ENCODE results near the gene AP3B1. TPM values are rescaled to one million over a fixed set of nuclear protein-coding genes. Genes with fewer than 3 reads are reported as not detected.

AP3B1 gene
- polyA plus RNA-seq, 3 donors = 20.3 to 39.8 (median 24.9) TPM

DNA sequence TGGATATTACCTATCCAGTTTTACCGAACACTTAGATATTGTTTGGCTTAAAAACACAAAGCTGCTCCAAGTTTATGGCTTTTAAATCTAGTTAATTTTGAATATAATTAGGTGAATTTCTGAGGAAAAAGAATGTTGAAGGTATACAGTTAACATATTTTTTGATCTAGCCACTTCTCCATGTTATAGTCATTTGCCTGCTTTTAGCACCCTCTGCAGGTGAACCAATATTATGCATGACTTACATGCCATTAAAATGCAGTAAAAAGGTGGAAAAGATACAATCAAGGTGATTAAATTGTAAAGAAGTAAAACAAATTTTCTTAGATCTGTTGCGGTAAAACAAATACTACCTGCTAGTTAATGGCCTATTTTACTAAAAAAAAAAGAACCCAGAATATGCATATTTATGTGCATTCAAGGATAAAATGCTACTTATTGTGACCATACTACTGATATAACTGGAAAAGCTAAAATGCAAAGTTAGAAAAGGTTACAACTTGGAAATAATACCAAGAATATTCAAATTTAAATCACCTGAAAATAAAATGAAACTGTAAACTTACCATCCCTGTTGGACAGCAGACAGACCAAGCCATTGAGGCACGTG lies 132.1 kb downstream of the AP3B1 start:
- Histone ChIP-seq H3K4me3 (replicated peaks in 1 of 3; ENCODE audit: low read depth in 2 of 3, low read length in 3 of 3) (no peak overlapping the region), H3K36me3 (replicated peaks in 1 of 2; ENCODE audit: control insufficient read depth in 1 of 2, insufficient read depth in 2 of 2, low read length in 2 of 2) (peaks cover 36 to 74% of the 10 kb centered on the region in 2 donors), H3K4me1 (ENCODE audit: control insufficient read depth in 1 of 2, insufficient read depth in 2 of 2, low read length in 2 of 2) (no peaks in the 10 kb centered on the region), H2AFZ (ENCODE audit: insufficient read depth, low read depth, low read length, poor library complexity, severe bottlenecking) (no peak overlapping the region), H3K79me2 (ENCODE audit: insufficient read depth, low read length) (no peaks in the 10 kb centered on the region), H3K27ac (ENCODE audit: low read depth in 1 of 2, low read length in 2 of 2) (no peak overlapping the region), H3K9me3 (replicated peaks in 1 of 2; ENCODE audit: control insufficient read depth in 1 of 2, insufficient read depth in 1 of 2, low read length in 2 of 2) (no peaks in the 10 kb centered on the region), H3K4me2 (replicated peaks; ENCODE audit: extremely low read depth, low read length, poor library complexity, severe bottlenecking) (no peak overlapping the region), H3K9ac (ENCODE audit: insufficient read depth, low read length, poor library complexity, severe bottlenecking) (no peak overlapping the region), H3K27me3 (ENCODE audit: control insufficient read depth in 2 of 2, insufficient read depth in 2 of 2, low read length in 2 of 2) (no peaks in the 10 kb centered on the region), H4K20me1 (ENCODE audit: insufficient read depth, low read length) (no peaks in the 10 kb centered on the region)
- Mint-ChIP-seq H3K9me3 (peaks cover 0 to 7% (median 4%) of the 10 kb centered on the region in 7 donors), H3K4me3 (no peak overlapping the region), H3K4me1 (no peaks in the 10 kb centered on the region), H3K36me3 (peaks cover 50 to 56% of the 10 kb centered on the region in 2 donors), H3K27me3 (ENCODE audit: low read depth in 3 of 3) (no peaks in the 10 kb centered on the region), H3K27ac (no peak overlapping the region)
- 100% methylated on average over 1 of the region's 3 CpGs for WGBS (ENCODE audit: insufficient coverage)
- TF ChIP-seq, protein P1, sequence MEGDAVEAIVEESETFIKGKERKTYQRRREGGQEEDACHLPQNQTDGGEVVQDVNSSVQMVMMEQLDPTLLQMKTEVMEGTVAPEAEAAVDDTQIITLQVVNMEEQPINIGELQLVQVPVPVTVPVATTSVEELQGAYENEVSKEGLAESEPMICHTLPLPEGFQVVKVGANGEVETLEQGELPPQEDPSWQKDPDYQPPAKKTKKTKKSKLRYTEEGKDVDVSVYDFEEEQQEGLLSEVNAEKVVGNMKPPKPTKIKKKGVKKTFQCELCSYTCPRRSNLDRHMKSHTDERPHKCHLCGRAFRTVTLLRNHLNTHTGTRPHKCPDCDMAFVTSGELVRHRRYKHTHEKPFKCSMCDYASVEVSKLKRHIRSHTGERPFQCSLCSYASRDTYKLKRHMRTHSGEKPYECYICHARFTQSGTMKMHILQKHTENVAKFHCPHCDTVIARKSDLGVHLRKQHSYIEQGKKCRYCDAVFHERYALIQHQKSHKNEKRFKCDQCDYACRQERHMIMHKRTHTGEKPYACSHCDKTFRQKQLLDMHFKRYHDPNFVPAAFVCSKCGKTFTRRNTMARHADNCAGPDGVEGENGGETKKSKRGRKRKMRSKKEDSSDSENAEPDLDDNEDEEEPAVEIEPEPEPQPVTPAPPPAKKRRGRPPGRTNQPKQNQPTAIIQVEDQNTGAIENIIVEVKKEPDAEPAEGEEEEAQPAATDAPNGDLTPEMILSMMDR (IDR thresholded peaks at IDR 0.05) = peak; percentile 61
- peak; percentile 2 to 14 (median 6) for DNase-seq
- intact Hi-C loops (cut with micrococcal nuclease) = no loop called here

DNA sequence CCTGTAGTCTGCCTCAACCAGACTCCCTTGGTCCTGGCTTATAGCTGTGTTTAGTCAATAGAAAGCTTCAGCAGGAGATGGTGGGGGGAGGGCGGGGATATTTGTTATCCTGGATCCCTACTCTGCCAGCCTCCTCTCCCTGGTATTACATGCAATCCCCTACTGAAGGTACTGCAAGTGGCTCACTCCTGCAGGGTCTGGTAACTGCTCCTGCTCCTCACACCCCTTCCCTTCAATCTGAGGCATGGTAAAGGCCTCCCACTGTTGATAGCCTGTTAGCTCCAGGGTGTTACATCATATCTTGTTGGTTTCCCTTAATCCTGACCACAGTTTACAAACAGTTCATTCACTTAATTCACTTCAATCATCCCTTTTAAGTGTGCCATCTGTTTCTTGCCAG lies 137.5 kb downstream of the AP3B1 start:
- no peak overlapping the region for H3K9ac ChIP-seq (ENCODE audit: insufficient read depth, low read length, poor library complexity, severe bottlenecking)
- H3K27me3 Mint-ChIP-seq (ENCODE audit: low read depth in 3 of 3) = no peaks in the 10 kb centered on the region
- H3K36me3 Mint-ChIP-seq = peaks cover 68% of the 10 kb centered on the region in 2 donors
- H3K79me2 ChIP-seq (ENCODE audit: insufficient read depth, low read length) = no peaks in the 10 kb centered on the region
- no peaks in the 10 kb centered on the region for H3K9me3 ChIP-seq (replicated peaks in 1 of 2; ENCODE audit: control insufficient read depth in 1 of 2, insufficient read depth in 1 of 2, low read length in 2 of 2)
- no peaks in the 10 kb centered on the region for H3K4me1 Mint-ChIP-seq
- no peaks in the 10 kb centered on the region for H4K20me1 ChIP-seq (ENCODE audit: insufficient read depth, low read length)
- TF ChIP-seq, protein P1 (IDR thresholded peaks at IDR 0.05) = no peak
- DNase-seq = no peak
- no peaks in the 10 kb centered on the region for H3K4me1 ChIP-seq (ENCODE audit: control insufficient read depth in 1 of 2, insufficient read depth in 2 of 2, low read length in 2 of 2)
- no peak overlapping the region for H3K4me3 Mint-ChIP-seq
- no peak overlapping the region for H3K4me3 ChIP-seq (replicated peaks in 1 of 3; ENCODE audit: low read depth in 2 of 3, low read length in 3 of 3)
- H3K36me3 ChIP-seq (replicated peaks in 1 of 2; ENCODE audit: control insufficient read depth in 1 of 2, insufficient read depth in 2 of 2, low read length in 2 of 2) = peaks cover 64 to 84% of the 10 kb centered on the region in 2 donors
- no peak overlapping the region for H2AFZ ChIP-seq (ENCODE audit: insufficient read depth, low read depth, low read length, poor library complexity, severe bottlenecking)
- intact Hi-C loops (cut with micrococcal nuclease) = no loop called here
- no CpG with 5 or more reads among the region's 1 CpG for WGBS (ENCODE audit: insufficient coverage)
- H3K27me3 ChIP-seq (ENCODE audit: control insufficient read depth in 2 of 2, insufficient read depth in 2 of 2, low read length in 2 of 2) = no peaks in the 10 kb centered on the region
- no peak overlapping the region for H3K27ac Mint-ChIP-seq
- no peak overlapping the region for H3K4me2 ChIP-seq (replicated peaks; ENCODE audit: extremely low read depth, low read length, poor library complexity, severe bottlenecking)
- H3K9me3 Mint-ChIP-seq = peaks cover 0 to 11% (median 6%) of the 10 kb centered on the region in 7 donors
- H3K27ac ChIP-seq (ENCODE audit: low read depth in 1 of 2, low read length in 2 of 2) = peak overlapping the region in 1 of 2 donors; percentile 6
